Vagina (tissue), 2 donors: ENCODE results near the gene DPP10. TPM values are rescaled to one million over a fixed set of nuclear protein-coding genes. Genes with fewer than 3 reads are reported as not detected.

Source experiments
- DNase-seq, 2 donors: peaks; one replicate each; pipeline ENCODE4 v3.0.0-alpha.2; 2017; ENCODE audit errors: extremely low spot score in 2 of 2
- H3K27ac ChIP-seq: fragments of 200-600 bp; sonication (generic); one replicate; pipeline ENCODE4 v1.5.1; 2019
- H3K27me3 ChIP-seq: fragments of 200-600 bp; sonication (generic); one replicate; pipeline ENCODE4 v1.5.1; 2019
- H3K36me3 ChIP-seq, 2 donors: fragments of 200-600 bp; sonication (generic); one replicate each; pipeline ENCODE4 v1.5.1; 2017 to 2019
- H3K4me1 ChIP-seq: fragments of 200-600 bp; sonication (generic); one replicate; pipeline ENCODE4 v1.5.1; 2019
- H3K4me3 ChIP-seq, 2 donors: fragments of 200-600 bp; sonication (generic); 1 replicate in 1 of 2; 2 replicates in 1 of 2; pipeline ENCODE4 v1.5.1; 2016 to 2019
- H3K9me3 ChIP-seq: fragments of 200-600 bp; sonication (generic); one replicate; pipeline ENCODE4 v1.5.1; 2019
- CTCF ChIP-seq, 3 experiments: fragments of 450-650 bp in 2 of 3; fragments of 200-600 bp in 1 of 3; sonication (generic) in 1 of 3; IDR thresholded peaks; one replicate each; pipeline ENCODE4 v1.5.1; 2017 to 2019; ENCODE audit warnings: antibody characterized with exemption in 3 of 3, mild to moderate bottlenecking in 2 of 3, moderate library complexity in 2 of 3
- POLR2A ChIP-seq, 2 donors: fragments of 450-650 bp; IDR thresholded peaks; one replicate each; pipeline ENCODE4 v1.6.1; 2017; ENCODE audit warnings: antibody characterized with exemption in 2 of 2, mild to moderate bottlenecking in 2 of 2, moderate library complexity in 2 of 2
- POLR2AphosphoS5 ChIP-seq, 2 donors: sonication (generic); formaldehyde crosslinking; IDR thresholded peaks; one replicate each; pipeline ENCODE4 v1.9.0; 2017; ENCODE audit warnings: antibody characterized with exemption in 2 of 2, mild to moderate bottlenecking in 2 of 2, low read depth in 1 of 2; ENCODE audit not compliant: insufficient read depth in 1 of 2
- intact Hi-C: fragments of 100-400 bp; cut with DNase I; formaldehyde crosslinking; loops from one replicate; pipeline ENCODE4 v1.15.1; 2023
- total RNA-seq: library from RNA; depleted of rRNA; stranded (reverse); fragments of >200 nt; gene quantifications from one replicate; pipeline ENCODE4 v1.2.3, GENCODE V29; 2016

DPP10 gene
- total RNA-seq, 1 donor from 2014 or later, result not detected

- Histone ChIP-seq H3K9me3 (no peaks in the 10 kb centered on the region), H3K4me1 (no peaks in the 10 kb centered on the region), H3K4me3 (no peak overlapping the region), H3K27ac (no peak overlapping the region), H3K27me3 (no peaks in the 10 kb centered on the region), H3K36me3 (no peaks in the 10 kb centered on the region)
- DNase-seq, result no peak
- TF ChIP-seq POLR2AphosphoS5 (IDR thresholded peaks at IDR 0.05; ENCODE audit: insufficient read depth in 1 of 2, low read depth in 1 of 2) (no peak), POLR2A (IDR thresholded peaks at IDR 0.05) (no peak), CTCF (IDR thresholded peaks at IDR 0.05) (no peak)
- intact Hi-C loops, result no loop called here
These were observed 863.3 kb downstream of the DPP10 start for GRCh38 chr2:115305712-115306111.

GRCh38 chr2:115314119-115314518, 871.7 kb downstream of the DPP10 start:
- Histone ChIP-seq H3K36me3 (no peaks in the 10 kb centered on the region), H3K4me1 (no peaks in the 10 kb centered on the region), H3K27me3 (no peaks in the 10 kb centered on the region), H3K4me3 (no peak overlapping the region), H3K27ac (no peak overlapping the region), H3K9me3 (no peaks in the 10 kb centered on the region)
- TF ChIP-seq POLR2AphosphoS5 (IDR thresholded peaks at IDR 0.05; ENCODE audit: insufficient read depth in 1 of 2, low read depth in 1 of 2), result no peak
- TF ChIP-seq POLR2A (IDR thresholded peaks at IDR 0.05), result no peak
- no peak for TF ChIP-seq CTCF (IDR thresholded peaks at IDR 0.05)
- DNase-seq, result no peak
- intact Hi-C loops, result no loop called here

GRCh38 chr2:115327061-115327460, 884.6 kb downstream of the DPP10 start:
- intact Hi-C loops, result no loop called here
- no peak overlapping the region for H3K27ac ChIP-seq
- H3K4me3 ChIP-seq, result no peak overlapping the region
- no peaks in the 10 kb centered on the region for H3K36me3 ChIP-seq
- no peaks in the 10 kb centered on the region for H3K27me3 ChIP-seq
- no peak for DNase-seq
- TF ChIP-seq POLR2A (IDR thresholded peaks at IDR 0.05) (no peak), POLR2AphosphoS5 (IDR thresholded peaks at IDR 0.05; ENCODE audit: insufficient read depth in 1 of 2, low read depth in 1 of 2) (no peak), CTCF (IDR thresholded peaks at IDR 0.05) (no peak)
- no peaks in the 10 kb centered on the region for H3K9me3 ChIP-seq
- no peaks in the 10 kb centered on the region for H3K4me1 ChIP-seq

GRCh38 chr2:115359550-115359949, 917.1 kb downstream of the DPP10 start:
- no peak for DNase-seq
- Histone ChIP-seq H3K27ac (no peak overlapping the region), H3K4me1 (no peaks in the 10 kb centered on the region), H3K4me3 (no peak overlapping the region), H3K9me3 (no peaks in the 10 kb centered on the region), H3K36me3 (no peaks in the 10 kb centered on the region), H3K27me3 (no peaks in the 10 kb centered on the region)
- TF ChIP-seq POLR2AphosphoS5 (IDR thresholded peaks at IDR 0.05; ENCODE audit: insufficient read depth in 1 of 2, low read depth in 1 of 2) (no peak), CTCF (IDR thresholded peaks at IDR 0.05) (no peak), POLR2A (IDR thresholded peaks at IDR 0.05) (no peak)
- intact Hi-C loops, result no loop called here

- Histone ChIP-seq H3K4me3 (no peak overlapping the region), H3K4me1 (no peaks in the 10 kb centered on the region), H3K9me3 (no peaks in the 10 kb centered on the region), H3K27me3 (no peaks in the 10 kb centered on the region), H3K36me3 (no peaks in the 10 kb centered on the region), H3K27ac (no peak overlapping the region)
- intact Hi-C loops, result no loop called here
- no peak for TF ChIP-seq POLR2AphosphoS5 (IDR thresholded peaks at IDR 0.05; ENCODE audit: insufficient read depth in 1 of 2, low read depth in 1 of 2)
- no peak for TF ChIP-seq CTCF (IDR thresholded peaks at IDR 0.05)
- TF ChIP-seq POLR2A (IDR thresholded peaks at IDR 0.05), result no peak
- DNase-seq, result no peak
These were observed 921.7 kb downstream of the DPP10 start for GRCh38 chr2:115364093-115364492.
